K562 (cell line): Measurements from ENCODE around the gene ZNF143. TPM values are rescaled to one million over a fixed set of nuclear protein-coding genes. Genes with fewer than 3 reads are reported as not detected.

Source experiments
- ESRRA ChIP-seq: fragments of 450-650 bp; IDR thresholded peaks from 2 replicates; pipeline ENCODE4 v1.6.1; 2014; ENCODE audit warnings: low read depth, mild to moderate bottlenecking, moderate library complexity, borderline replicate concordance
- HNRNPL ChIP-seq: fragments of 200-400 bp; formaldehyde crosslinking; IDR thresholded peaks from 2 replicates; pipeline ENCODE4 v1.6.1; 2017; ENCODE audit warnings: low read depth, mild to moderate bottlenecking, low read length
- KDM1A ChIP-seq, 2 experiments: fragments of 450-650 bp; IDR thresholded peaks; 2 replicates each; pipeline ENCODE4 v1.6.1; 2016; ENCODE audit warnings: mild to moderate bottlenecking in 2 of 2
- MEF2A ChIP-seq: IDR thresholded peaks from 2 replicates; pipeline ENCODE4 v1.6.1; 2011; ENCODE audit warnings: low read depth, mild to moderate bottlenecking, low read length, moderate library complexity; ENCODE audit not compliant: control insufficient read depth
- OTX1 ChIP-seq: fragments of 450-650 bp; formaldehyde crosslinking; IDR thresholded peaks from 2 replicates; pipeline ENCODE4 v1.4.0; 2022; ENCODE audit warnings: mild to moderate bottlenecking
- POLR2A ChIP-seq: fragments of 450-650 bp; conservative IDR thresholded peaks from 2 replicates; pipeline ENCODE4 v1.6.1; 2016
- TBP ChIP-seq: optimal IDR thresholded peaks from 2 replicates; pipeline ENCODE3; 2011; ENCODE audit warnings: low read depth, low read length, improper control_type of control experiment
- YY1 ChIP-seq, 3 experiments: IDR thresholded peaks; 2 replicates each; pipeline ENCODE4 v1.6.1; 2011; ENCODE audit warnings: low read length in 2 of 3, mild to moderate bottlenecking in 2 of 3, moderate library complexity in 2 of 3, borderline replicate concordance in 1 of 3, control low read depth in 1 of 3, low read depth in 1 of 3; ENCODE audit not compliant: insufficient read depth in 3 of 3, insufficient replicate concordance in 2 of 3, control insufficient read depth in 1 of 3, insufficient read length in 1 of 3; ENCODE audit errors: extremely low read depth in 1 of 3
- ZNF133 ChIP-seq: fragments of 250-450 bp; sonication (Bioruptor Pico); IDR thresholded peaks from 2 replicates; pipeline ENCODE4 v1.4.0; 2020; ENCODE audit warnings: mild to moderate bottlenecking
- ZNF561 ChIP-seq: fragments of 450-650 bp; formaldehyde crosslinking; conservative IDR thresholded peaks from 2 replicates; pipeline ENCODE4 v1.4.0; 2020; ENCODE audit warnings: mild to moderate bottlenecking, moderate library complexity
- polyA plus RNA-seq, 8 experiments: library from polyadenylated mRNA; depleted of rRNA in 4 of 8; stranded (reverse) in 5 of 8; unstranded in 3 of 8; fragments of >200 nt; fragmentation: Nextera tagmentation in 2 of 8; fragmentation: Illumina TruSeq in 1 of 8; extraction: Ambion mirVana in 2 of 8; extraction: Trizol in 1 of 8; gene quantifications; 2 replicates each; pipeline versions ENCODE4 v1.2.1 to v1.2.3, GENCODE V29; 2011 to 2014; ENCODE audit warnings: inconsistent platforms in 1 of 8, missing spikeins in 1 of 8
- total RNA-seq, 7 experiments: library from RNA; depleted of rRNA in 6 of 7; stranded (reverse); fragments of >200 nt in 6 of 7; fragmentation: Illumina TruSeq in 2 of 7; extraction: Trizol in 2 of 7; gene quantifications; 2 replicates each; pipeline versions ENCODE4 v1.2.1 to v1.2.3, GENCODE V29; 2011 to 2021; ENCODE audit warnings: low replicate concordance in 1 of 7
- TF ChIP-seq, protein P1 (sequence below): conservative IDR thresholded peaks from 2 replicates; pipeline ENCODE4 v1.6.1; 2011; ENCODE audit warnings: low read depth, mild to moderate bottlenecking, low read length; ENCODE audit not compliant: control insufficient read depth
- TF ChIP-seq, protein P2 (sequence below), 3 experiments: fragments of 200-800 bp in 1 of 3; sonication (Bioruptor generic) in 1 of 3; sonication (generic) in 1 of 3; formaldehyde crosslinking in 1 of 3; IDR thresholded peaks; 2 replicates each; pipeline versions ENCODE4 v1.6.1 to v1.8.0; 2016 to 2022; ENCODE audit warnings: mild to moderate bottlenecking in 2 of 3, missing compliant biosample characterization in 2 of 3, missing genetic modification characterization in 2 of 3, missing genetic modification reagents in 1 of 3
- TF ChIP-seq, protein P3 (sequence below): fragments of 200-800 bp; sonication (Bioruptor generic); IDR thresholded peaks from 2 replicates; pipeline ENCODE4 v1.6.1; 2017; ENCODE audit warnings: missing genetic modification characterization, missing compliant biosample characterization
- TF ChIP-seq, protein P4 (sequence below): sonication (generic); IDR thresholded peaks from 2 replicates; pipeline ENCODE4 v1.6.1; 2016
- TF ChIP-seq, protein P5 (sequence below): sonication (generic); formaldehyde crosslinking; IDR thresholded peaks from 2 replicates; pipeline ENCODE4 v1.8.0; 2022; ENCODE audit warnings: mild to moderate bottlenecking, low read depth, missing genetic modification reagents
- TF ChIP-seq, protein P6 (sequence below): fragments of 250-450 bp; sonication (Bioruptor Pico); IDR thresholded peaks from 2 replicates; pipeline ENCODE4 v1.8.0; 2021; ENCODE audit warnings: moderate library complexity, mild to moderate bottlenecking, inconsistent platforms
- TF ChIP-seq, protein P7 (sequence below): sonication (generic); formaldehyde crosslinking; IDR thresholded peaks from 2 replicates; pipeline ENCODE4 v1.8.1; 2022; ENCODE audit warnings: missing genetic modification reagents
- TF ChIP-seq, protein P8 (sequence below): fragments of 450-650 bp; IDR thresholded peaks from 2 replicates; pipeline ENCODE4 v1.6.1; 2014; ENCODE audit warnings: low read depth, mild to moderate bottlenecking, moderate library complexity, borderline replicate concordance

ZNF143 gene
- total and polyA plus RNA-seq, 9 of the 15 experiments (the other 6 are each of a cell fraction or from before 2014, with no cell fraction given): 18.4 to 58.5 (median 27.1) TPM

DNA sequence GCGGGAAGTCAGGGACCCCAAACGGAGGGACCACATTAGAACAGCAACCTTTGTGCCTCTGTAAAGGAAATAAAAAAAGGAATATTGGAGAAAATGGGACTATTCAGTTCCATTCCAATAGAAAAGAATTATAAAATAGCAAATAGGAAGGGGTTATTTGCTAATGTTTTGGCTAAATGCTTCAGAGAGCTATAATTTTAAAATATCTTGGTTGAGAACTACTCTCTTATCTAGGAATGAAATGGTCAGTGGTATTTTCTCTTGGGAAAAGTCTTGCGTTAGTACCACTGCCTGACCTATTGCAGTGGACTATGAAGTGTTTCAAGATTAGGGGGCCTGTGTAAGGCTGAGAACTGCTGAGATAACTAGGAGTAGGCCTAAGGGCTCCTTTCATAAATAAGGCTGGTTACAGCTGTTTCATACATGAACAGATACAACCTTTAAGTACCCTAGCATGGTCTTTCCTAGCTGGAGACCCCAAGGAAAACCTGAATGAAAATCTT is 105.8 kb downstream of the ZNF143 start (continued):
- no peak for TF ChIP-seq YY1 (IDR thresholded peaks at IDR 0.05; ENCODE audit: borderline replicate concordance in 1 of 3, control insufficient read depth in 1 of 3, extremely low read depth in 1 of 3, insufficient read depth in 3 of 3, insufficient read length in 1 of 3, insufficient replicate concordance in 2 of 3, low read depth in 1 of 3, low read length in 2 of 3)
- TF ChIP-seq MEF2A: no peak
- no peak for TF ChIP-seq ZNF561
- TF ChIP-seq, protein P1, sequence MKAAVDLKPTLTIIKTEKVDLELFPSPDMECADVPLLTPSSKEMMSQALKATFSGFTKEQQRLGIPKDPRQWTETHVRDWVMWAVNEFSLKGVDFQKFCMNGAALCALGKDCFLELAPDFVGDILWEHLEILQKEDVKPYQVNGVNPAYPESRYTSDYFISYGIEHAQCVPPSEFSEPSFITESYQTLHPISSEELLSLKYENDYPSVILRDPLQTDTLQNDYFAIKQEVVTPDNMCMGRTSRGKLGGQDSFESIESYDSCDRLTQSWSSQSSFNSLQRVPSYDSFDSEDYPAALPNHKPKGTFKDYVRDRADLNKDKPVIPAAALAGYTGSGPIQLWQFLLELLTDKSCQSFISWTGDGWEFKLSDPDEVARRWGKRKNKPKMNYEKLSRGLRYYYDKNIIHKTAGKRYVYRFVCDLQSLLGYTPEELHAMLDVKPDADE: no peak
- no peak for TF ChIP-seq KDM1A (IDR thresholded peaks at IDR 0.05)
- TF ChIP-seq, protein P2, sequence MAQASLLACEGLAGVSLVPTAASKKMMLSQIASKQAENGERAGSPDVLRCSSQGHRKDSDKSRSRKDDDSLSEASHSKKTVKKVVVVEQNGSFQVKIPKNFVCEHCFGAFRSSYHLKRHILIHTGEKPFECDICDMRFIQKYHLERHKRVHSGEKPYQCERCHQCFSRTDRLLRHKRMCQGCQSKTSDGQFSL (CRISPR knock-in tag; IDR thresholded peaks at IDR 0.05): no peak
- TF ChIP-seq, protein P2 (tag; IDR thresholded peaks at IDR 0.05): peak in 1 of 2 experiments; percentile 46; a peak in 1 of 4 replicates
- TF ChIP-seq, protein P3, sequence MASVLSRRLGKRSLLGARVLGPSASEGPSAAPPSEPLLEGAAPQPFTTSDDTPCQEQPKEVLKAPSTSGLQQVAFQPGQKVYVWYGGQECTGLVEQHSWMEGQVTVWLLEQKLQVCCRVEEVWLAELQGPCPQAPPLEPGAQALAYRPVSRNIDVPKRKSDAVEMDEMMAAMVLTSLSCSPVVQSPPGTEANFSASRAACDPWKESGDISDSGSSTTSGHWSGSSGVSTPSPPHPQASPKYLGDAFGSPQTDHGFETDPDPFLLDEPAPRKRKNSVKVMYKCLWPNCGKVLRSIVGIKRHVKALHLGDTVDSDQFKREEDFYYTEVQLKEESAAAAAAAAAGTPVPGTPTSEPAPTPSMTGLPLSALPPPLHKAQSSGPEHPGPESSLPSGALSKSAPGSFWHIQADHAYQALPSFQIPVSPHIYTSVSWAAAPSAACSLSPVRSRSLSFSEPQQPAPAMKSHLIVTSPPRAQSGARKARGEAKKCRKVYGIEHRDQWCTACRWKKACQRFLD: 0 out of 2 replicates have a peak, but pooled peaks have one; percentile 4
- TF ChIP-seq, protein P4, sequence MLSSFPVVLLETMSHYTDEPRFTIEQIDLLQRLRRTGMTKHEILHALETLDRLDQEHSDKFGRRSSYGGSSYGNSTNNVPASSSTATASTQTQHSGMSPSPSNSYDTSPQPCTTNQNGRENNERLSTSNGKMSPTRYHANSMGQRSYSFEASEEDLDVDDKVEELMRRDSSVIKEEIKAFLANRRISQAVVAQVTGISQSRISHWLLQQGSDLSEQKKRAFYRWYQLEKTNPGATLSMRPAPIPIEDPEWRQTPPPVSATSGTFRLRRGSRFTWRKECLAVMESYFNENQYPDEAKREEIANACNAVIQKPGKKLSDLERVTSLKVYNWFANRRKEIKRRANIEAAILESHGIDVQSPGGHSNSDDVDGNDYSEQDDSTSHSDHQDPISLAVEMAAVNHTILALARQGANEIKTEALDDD: peak; percentile 80
- TF ChIP-seq, protein P5, sequence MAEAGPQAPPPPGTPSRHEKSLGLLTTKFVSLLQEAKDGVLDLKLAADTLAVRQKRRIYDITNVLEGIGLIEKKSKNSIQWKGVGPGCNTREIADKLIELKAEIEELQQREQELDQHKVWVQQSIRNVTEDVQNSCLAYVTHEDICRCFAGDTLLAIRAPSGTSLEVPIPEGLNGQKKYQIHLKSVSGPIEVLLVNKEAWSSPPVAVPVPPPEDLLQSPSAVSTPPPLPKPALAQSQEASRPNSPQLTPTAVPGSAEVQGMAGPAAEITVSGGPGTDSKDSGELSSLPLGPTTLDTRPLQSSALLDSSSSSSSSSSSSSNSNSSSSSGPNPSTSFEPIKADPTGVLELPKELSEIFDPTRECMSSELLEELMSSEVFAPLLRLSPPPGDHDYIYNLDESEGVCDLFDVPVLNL (CRISPR knock-in tag): no peak
- no peak for TF ChIP-seq ESRRA
- TF ChIP-seq, protein P6, sequence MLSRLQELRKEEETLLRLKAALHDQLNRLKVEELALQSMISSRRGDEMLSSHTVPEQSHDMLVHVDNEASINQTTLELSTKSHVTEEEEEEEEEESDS (CRISPR knock-in tag): no peak
- no peak for TF ChIP-seq ZNF133 (CRISPR knock-in tag)
- TF ChIP-seq, protein P7, sequence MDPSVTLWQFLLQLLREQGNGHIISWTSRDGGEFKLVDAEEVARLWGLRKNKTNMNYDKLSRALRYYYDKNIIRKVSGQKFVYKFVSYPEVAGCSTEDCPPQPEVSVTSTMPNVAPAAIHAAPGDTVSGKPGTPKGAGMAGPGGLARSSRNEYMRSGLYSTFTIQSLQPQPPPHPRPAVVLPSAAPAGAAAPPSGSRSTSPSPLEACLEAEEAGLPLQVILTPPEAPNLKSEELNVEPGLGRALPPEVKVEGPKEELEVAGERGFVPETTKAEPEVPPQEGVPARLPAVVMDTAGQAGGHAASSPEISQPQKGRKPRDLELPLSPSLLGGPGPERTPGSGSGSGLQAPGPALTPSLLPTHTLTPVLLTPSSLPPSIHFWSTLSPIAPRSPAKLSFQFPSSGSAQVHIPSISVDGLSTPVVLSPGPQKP (CRISPR knock-in tag): no peak
- TF ChIP-seq POLR2A: no peak
- no peak for TF ChIP-seq HNRNPL
- TF ChIP-seq, protein P8, sequence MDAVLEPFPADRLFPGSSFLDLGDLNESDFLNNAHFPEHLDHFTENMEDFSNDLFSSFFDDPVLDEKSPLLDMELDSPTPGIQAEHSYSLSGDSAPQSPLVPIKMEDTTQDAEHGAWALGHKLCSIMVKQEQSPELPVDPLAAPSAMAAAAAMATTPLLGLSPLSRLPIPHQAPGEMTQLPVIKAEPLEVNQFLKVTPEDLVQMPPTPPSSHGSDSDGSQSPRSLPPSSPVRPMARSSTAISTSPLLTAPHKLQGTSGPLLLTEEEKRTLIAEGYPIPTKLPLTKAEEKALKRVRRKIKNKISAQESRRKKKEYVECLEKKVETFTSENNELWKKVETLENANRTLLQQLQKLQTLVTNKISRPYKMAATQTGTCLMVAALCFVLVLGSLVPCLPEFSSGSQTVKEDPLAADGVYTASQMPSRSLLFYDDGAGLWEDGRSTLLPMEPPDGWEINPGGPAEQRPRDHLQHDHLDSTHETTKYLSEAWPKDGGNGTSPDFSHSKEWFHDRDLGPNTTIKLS: peak; percentile 10; the same call in 1 of the 2 replicates
- no peak for TF ChIP-seq TBP
- TF ChIP-seq OTX1 (CRISPR knock-in tag): no peak
